GM18507 (cell line): Measurements from ENCODE around the gene BLTP2.
"Not testable (repeated sequence)": the region's sequence is repeated elsewhere in the genome, so short reads cannot be mapped to it uniquely, and the experiment has no call there.

ENCODE experiments used
- DNase-seq: peaks from one replicate; pipeline ENCODE4 v3.0.0; 2011; ENCODE audit warnings: low read depth; ENCODE audit not compliant: insufficient read length; ENCODE audit errors: extremely low spot score
- FAIRE-seq: peaks from 2 replicates; lab custom pipeline; 2011; peaks lifted over from hg19 to GRCh38; lab: Jason Lieb, UNC

BLTP2 gene

DNA sequence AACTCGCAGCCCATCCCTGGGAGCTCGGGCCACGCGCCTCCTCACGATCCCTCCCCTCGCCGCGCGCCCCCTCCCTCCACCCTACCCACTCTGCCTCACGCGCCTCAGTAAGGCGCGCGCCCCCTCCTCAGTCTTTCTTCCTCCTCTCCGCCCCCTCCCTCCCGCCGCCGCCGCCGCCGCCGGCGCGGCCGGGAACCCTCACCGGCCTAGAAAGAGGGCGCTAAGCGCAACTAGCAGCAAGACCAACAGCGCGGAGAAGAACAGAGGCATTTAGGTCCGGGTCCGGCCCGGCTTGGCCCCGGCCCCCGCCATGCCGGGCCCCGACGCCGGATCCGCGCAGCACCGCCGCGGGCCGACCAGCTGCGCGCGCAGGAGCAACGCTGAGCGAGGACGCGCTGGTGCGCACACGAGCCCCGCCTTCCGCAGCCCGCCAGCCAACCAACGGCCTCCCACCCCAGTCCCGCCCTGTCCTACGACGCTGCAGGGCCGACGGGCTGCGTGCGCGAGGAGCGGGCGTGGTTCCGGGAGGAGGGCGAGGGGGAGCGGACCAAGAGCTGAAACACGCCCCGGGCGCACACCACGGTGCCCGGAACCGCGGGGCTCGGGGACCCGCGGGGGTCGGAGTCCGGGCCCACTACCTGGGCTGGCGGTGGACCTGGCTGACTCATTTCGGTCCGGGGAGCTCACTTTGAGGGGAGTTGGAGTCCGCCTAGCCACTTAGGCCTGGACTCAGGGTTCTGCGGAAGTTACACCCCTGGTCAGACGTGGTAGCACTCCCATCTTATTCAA lies at the start of gene BLTP2:
BLTP2 (minus strand) TSS at position 372 of the 789 bp plus-strand sequence; CDS start at position 270, 102 bp downstream.
- FAIRE-seq (peak; percentile 96), DNase-seq (peak; percentile 94)

DNA sequence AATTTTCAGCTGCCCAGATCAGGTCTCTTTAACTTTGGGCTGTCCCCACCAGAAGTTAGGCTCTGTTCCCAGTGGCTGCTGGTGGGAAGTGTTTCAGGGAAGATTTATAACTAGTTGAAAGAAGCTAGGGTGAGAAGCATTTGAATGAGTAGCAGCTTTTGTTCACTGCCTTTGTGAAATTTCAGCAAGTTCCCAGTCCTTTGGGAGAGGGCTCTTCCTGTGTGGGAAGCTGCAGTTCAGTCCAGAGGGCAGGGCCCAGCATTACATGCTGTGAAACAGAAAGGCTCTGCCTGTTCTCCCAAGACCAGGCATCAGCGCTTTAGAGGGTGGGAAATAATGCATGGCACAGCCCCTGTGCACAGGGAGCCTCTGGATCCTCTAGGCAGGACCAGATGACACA lies 48.9 kb upstream of the BLTP2 start:
- DNase-seq (no peak), FAIRE-seq (no peak)

DNA sequence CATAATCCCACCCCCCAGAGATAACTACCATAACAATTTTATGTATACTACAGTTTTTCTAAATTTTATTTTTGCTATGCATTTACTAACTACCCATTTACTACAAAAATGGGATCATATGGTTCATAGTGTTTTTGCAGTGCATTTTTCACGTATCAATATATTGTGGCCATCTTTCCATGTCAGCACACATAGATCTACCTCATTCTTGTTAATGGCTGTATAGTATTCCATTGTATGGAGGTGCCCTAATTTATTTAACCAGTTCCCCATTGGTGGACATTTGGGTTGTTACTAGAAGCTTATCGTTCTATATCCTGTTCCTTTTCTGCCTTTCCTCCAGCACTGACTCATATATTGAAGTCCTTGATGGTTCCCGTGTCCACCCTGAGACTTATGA lies 44.1 kb upstream of the BLTP2 start:
- no peak for DNase-seq
- no peak for FAIRE-seq

DNA sequence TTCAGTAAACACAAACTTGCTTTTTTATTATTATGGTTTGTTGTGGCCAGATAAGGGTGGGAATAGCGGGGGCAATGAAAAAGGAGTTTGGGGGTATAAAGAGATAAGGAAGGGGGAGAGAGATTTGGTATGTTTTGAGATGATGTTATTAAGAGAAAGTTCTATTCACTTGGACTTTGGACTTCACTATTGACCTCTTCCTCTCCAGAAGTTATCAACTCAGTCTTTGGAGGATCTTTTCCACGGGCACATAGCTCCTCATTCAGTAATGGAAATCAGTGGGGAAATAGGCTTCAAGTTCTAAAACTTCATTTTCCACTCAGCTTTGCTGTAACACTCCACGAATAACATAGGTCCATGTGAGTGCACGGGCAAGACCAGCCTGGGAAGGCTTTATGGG lies 43.5 kb upstream of the BLTP2 start:
- FAIRE-seq = no peak

DNA sequence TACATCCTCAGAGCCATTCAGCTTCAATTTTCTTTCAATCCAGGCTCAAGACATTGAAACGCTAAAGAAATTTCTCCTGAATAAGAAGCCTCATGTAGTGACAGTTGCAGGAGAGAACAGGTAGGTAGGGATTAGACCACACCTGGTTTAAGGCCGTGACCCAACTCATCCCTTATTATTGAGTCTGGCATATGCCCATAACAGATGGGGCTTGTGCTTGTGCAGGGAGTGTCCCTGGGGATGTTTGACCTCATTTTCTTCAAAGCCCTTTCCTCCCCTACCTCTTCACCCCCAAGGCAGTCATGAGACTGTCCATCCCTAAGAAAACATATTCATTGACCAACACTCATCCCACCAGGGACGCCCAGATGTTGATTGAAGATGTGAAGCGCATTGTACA lies 41.3 kb upstream of the BLTP2 start:
- DNase-seq (no peak), FAIRE-seq (no peak)

More for the DNA sequence above, 43.5 kb upstream of the BLTP2 start:
- DNase-seq = no peak

DNA sequence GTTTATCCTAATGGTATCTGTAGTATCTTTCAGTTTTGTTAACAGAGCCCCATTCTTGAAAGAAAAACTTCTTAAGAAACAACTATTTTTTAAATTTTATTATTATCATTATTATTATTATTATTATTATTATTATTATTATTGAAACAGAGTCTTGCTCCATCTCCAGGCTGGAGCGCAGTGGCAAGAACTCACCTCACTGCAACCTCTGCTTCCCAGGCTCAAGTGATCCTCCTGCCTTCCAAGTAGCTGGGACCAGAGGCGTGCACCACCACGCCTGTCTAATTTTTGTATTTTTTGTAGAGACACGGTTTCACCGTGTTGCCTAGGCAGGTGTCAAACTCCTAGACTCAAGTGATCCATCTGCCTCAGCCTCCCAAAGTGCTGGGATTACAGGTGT lies 40.4 kb upstream of the BLTP2 start:
- FAIRE-seq (no peak), DNase-seq (no peak)

DNA sequence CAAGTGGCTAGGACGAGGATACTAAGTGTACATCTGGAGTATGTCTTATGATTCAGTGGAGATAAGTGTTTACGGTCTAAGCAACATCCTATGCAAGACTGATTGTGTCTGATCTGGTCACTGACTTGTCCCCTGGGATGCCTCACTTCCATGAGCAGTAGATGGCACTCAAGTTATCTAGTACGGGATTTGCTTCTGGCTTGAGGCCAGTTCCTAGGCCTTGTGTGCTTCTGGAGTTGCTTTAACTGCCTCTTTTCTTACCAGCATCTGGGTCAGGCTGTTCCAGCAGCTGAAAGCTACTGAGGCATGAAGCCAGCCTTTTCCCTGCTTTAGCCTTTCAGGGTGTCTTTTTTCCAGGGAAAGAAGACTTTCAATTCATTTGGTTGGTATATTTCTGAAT lies 40.0 kb upstream of the BLTP2 start:
- no peak for FAIRE-seq
- no peak for DNase-seq

DNA sequence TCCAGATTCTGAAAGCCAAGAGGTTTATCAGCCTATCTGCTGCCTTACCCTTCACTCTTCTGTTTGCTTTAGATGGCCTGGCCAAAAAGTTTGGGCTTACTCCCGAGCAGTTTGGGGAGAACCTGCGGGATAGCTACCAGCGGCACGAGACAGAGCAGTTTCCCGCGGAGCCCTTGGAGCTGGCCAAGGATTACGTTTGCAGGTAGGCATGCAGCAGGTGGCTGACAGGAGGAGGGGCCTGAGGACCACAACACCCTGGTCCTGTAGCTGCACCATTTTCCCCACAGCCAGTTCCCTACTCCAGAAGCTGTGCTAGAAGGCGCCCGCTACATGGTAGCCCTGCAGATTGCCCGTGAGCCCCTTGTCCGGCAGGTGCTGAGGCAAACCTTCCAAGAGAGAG lies 37.7 kb upstream of the BLTP2 start:
- DNase-seq (no peak), FAIRE-seq (no peak)

DNA sequence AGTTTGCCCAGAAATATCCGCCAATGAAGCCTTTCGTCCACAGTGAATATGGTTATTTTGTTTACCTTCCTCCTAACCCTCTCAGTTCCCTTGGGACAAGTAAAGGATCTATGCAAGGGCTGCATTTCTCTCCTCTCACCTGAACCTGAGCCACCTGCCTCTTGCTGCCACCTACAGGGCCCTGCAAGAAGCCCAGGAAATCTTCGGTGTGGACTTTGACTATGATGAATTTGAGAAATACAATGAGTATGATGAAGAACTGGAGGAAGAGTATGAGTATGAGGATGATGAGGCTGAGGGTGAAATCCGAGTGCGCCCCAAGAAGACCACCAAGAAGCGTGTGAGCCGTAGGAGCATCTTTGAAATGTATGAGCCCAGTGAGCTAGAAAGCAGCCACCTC lies 31.0 kb upstream of the BLTP2 start:
- no peak for FAIRE-seq

DNA sequence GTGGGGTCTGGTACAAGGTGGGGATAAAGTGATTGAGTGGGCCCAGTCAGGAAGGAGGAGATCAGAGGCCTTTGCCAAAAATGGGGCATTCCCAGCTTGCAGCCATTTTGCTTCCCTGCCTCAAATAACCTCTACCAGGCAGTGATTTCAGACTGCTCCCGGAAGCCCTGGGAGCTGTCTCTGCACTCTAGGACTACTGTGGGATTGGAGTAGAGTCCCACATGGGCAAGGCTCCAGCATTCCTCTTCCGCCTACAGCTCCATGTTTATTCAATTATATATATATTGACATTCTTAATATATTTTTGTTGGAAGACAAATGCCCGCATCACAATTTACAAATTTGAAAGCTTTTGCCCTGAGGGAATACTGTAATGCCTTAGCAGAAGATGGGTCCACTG lies 30.5 kb upstream of the BLTP2 start:
- DNase-seq (no peak), FAIRE-seq (no peak)

More for the DNA sequence above, 31.0 kb upstream of the BLTP2 start:
- DNase-seq = no peak

DNA sequence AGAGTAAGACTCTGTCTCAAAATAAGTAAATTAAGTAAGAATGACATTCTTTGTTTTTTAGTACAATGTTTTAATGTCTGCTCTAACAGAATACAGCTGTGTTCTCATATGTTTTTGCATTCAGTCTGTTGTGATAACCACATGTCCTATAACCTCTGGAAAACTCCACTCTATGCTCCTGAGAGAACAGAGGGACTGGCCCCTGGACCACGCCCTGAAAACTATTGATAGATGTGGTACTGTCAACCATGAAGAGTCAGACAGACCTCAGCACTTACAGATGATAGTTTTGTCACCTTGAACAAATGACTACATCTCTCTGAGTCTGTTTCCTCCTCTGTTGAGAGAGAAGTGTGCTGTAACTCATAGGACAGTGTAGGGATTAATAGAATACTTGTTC lies 25.0 kb upstream of the BLTP2 start:
- DNase-seq (no peak), FAIRE-seq (no peak)

DNA sequence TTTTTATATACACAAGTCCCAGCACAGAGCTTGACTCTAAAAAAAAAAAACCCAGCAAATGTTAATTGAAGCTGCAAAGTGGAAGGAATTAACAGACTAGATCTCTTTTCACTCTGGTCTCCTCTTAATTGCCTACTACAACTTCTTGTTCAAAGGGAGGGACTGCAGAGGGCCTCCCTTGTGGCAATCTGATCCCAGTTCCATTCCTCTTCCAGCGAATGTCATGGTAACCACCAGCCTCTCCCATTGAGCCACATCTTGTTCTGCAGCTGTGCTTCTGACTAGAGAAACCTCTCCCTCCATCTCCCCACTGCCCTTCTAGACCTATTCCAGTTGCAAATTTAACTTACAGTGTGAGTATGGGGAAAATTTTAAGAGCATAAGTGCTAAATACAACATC lies 22.9 kb upstream of the BLTP2 start:
- DNase-seq = no peak
- FAIRE-seq = no peak

DNA sequence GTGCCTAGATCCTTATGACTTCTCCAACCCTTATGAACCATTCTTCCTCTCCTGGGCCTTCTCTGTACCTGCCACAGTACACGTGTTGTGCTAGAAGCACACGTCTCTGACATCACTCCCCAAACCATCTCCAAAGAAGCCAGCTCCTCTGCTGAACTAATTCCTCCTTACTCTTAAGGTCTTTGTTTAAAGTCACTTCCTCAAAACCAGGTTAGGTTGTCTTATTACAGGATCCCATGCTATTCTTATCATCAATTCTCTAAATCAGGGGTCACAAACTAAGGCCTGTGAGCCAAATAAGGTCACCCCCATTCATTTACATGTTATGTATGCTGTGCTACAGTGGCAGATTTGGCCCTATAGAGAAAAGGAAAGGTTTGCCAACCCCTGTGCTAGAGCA lies 21.0 kb upstream of the BLTP2 start:
- FAIRE-seq (no peak), DNase-seq (no peak)

DNA sequence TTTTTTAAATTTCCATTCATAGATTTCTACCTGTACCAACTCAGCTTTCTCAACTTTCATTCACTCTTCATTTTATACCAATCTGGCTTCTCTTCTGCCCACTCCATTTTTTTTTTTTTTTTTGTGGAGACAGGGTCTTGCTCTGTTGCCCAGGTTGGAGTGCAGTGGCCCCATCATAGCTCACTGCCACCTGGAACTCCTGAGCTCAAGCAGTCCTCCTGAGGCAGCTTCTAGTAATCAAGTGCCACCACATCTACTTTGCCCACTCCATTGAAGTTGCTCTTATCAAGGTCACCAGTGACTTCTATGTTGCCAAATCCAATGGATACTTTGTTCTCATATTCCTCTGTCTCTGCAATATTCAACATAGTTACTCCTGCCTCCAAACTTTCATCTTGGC lies 18.8 kb upstream of the BLTP2 start:
- DNase-seq (no peak), FAIRE-seq (no peak)

DNA sequence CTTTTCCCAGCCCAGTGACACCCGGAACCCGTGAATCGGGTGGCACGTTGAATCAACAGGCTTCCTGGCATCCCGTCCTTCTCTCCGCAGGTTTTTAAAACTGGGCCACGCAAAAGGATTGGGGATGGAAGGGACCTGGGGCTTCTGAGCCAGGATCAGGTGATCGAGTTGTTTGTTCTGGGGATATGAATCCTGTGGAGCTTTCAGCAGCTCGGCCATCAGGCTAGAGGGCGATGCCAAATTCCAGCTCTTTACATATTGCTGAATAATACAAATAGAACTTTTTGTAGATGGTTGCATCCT lies 17.5 kb upstream of the BLTP2 start:
- no peak for DNase-seq
- no peak for FAIRE-seq

DNA sequence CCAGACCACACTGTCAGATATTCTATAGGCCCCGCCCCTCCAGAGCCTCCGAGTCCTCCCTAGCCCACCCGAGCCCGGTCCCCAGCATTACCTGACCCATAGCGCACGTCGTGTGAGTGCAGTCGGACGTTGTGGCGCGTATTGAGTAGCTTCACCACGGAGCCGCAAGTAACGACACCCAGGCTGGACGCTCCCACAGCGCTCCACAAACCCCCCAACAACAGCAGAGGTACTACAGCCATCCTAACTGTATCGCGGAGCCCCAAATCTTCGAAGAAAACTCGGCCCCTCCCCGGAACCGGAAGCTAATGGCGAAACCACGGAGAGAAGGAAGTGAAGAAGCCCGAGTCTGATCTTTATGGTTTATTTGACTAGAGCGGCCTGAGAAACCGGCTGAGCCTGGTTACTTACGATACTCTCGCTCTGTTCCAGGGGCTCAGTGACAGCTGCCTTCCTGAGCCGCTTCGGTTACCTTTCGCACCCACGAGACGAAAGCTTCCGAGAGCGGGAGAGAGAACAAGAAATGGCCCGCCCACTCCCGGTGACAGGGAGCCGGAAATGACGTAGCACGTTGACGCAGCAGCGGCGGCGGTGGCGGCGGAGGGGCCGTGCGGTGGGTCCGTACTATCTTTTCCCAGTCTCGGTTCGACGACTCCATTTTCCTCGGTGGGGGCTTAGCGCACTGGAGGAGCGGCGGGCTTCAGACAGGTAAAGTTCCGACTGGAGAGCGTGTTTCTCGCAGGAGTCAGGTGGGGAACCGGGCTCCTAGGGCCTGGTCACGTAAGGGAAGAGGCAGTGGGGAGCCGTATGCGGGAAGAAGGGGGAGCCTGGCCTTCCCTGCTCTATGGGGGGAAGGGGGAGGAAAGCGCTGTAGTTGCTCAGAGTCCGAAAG lies 16.9 kb upstream of the BLTP2 start, which contains the start of the genes SDF2 and SUPT6H:
SDF2 (minus strand) TSS at position 272 of the 892 bp plus-strand sequence; CDS start at position 242, 30 bp downstream.
SUPT6H (plus strand) TSS at position 571 of the 892 bp plus-strand sequence. CDS start 11,197 bp downstream, outside the sequence.
- peak; percentile 92 for FAIRE-seq
- DNase-seq = peak; percentile 90

DNA sequence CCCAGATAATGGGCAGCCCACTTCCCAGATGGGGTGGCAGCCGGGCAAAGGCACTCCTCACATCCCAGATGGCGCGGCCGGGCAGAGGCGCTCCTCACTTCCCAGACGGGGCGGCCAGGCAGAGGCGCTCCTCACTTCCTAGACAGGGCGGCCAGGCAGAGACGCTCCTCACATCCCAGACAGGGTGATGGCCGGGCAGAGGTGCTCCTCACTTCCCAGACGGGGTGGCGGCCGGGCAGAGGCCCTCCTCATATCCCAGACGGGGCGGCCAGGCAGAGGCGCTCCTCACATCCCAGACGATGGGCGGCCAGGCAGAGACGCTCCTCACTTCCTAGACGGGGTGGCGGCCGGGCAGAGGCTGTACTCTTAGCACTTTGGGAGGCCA lies 14.5 kb upstream of the BLTP2 start:
- FAIRE-seq = not testable (repeated sequence)

DNA sequence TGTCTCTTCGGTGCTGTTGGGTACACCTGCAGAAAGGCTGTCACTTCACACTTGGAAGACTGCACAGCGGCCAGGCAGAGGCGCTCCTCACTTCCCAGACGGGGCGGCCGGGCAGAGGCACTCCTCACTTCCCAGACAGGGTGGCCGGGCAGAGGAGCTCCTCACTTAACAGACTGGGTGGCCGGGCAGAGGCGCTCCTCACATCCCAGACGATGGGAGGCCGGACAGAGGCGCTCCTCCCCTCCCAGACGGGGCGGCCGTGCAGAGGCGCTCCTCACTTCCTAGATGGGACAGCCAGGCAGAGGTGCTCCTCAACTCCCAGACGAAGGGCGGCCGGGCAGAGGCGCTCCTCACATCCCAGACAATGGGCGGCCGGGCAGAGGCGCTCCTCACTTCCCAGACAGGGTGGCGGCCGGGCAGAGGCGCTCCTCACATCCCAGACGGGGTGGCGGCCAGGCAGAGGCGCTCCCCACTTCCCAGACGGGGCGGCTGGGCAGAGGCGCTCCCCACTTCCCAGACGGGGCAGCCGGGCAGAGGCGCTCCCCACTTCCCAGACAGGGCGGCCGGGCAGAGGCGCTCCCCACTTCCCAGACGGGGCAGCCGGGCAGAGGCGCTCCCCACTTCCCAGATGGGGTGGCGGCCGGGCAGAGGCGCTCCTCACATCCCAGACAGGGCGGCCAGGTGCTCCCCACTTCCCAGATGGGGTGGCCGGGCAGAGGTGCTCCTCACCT lies 14.0 kb upstream of the BLTP2 start:
- DNase-seq, FAIRE-seq: not testable (repeated sequence)

More for the DNA sequence above, 14.5 kb upstream of the BLTP2 start:
- DNase-seq = not testable (repeated sequence)

DNA sequence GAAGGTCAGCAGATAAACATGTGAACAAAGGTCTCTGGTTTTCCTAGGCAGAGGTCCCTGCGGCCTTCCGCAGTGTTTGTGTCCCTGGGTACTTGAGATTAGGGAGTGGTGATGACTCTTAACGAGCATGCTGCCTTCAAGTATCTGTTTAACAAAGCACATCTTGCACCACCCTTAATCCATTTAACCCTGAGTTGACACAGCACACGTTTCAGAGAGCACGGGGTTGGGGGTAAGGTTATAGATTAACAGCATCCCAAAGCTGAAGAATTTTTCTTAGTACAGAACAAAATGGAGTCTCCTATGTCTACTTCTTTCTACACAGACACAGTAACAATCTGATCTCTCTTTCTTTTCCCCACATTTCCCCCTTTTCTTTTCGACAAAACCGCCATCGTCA lies 13.4 kb upstream of the BLTP2 start:
- not testable (repeated sequence) for FAIRE-seq, DNase-seq

DNA sequence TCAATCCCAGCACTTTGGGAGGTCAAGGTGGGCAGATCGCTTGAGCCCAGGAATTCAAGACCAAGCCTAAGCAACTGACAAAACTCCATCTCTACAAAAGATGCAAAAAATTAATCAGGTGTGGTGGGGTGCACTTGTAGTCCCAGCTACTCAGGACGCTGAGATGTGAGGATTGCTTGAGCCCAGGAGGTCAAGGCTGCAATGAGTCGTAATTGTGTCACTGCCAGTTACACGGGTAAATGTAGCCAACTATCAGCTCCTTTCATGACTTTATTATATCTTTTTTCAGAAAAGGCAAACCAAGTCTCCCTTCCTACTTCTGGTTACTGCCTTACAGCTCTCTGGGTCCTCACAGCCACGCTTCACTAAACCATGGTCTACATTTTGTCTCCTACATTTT lies 12.8 kb upstream of the BLTP2 start:
- DNase-seq = no peak

More for the DNA sequence above, 12.8 kb upstream of the BLTP2 start:
- FAIRE-seq = no peak
